Measurements from ENCODE around the gene MYCT1.
"Not testable (repeated sequence)": the region's sequence is repeated elsewhere in the genome, so short reads cannot be mapped to it uniquely, and the experiment has no call there.

MYCT1 gene

GRCh38 chr6:152697634-152698033, at the start of gene MYCT1:
Gene MYCT1 (plus strand): TSS chr6:152697897. CDS start chr6:152697903, 6 bp downstream.
- DNase-seq: no peak

GRCh38 chr6:152648105-152648504, 49.6 kb upstream of the MYCT1 start:
- DNase-seq: no peak

GRCh38 chr6:152651986-152652385, 45.7 kb upstream of the MYCT1 start:
- no peak for DNase-seq

GRCh38 chr6:152661776-152662175, 35.9 kb upstream of the MYCT1 start:
- no peak for DNase-seq

- DNase-seq: no peak
Observed at GRCh38 chr6:152669895-152670294, 27.8 kb upstream of the MYCT1 start.

- no peak for DNase-seq
Observed at GRCh38 chr6:152671171-152671570, 26.5 kb upstream of the MYCT1 start.

GRCh38 chr6:152673236-152673635, 24.5 kb upstream of the MYCT1 start:
- no peak for DNase-seq

GRCh38 chr6:152680151-152680550, 17.5 kb upstream of the MYCT1 start:
- DNase-seq: no peak

GRCh38 chr6:152680879-152681517, 16.7 kb upstream of the MYCT1 start:
- no peak for DNase-seq

- no peak for DNase-seq
Observed at GRCh38 chr6:152682141-152682540, 15.6 kb upstream of the MYCT1 start.

GRCh38 chr6:152682935-152683334, 14.8 kb upstream of the MYCT1 start:
- not testable (repeated sequence) for DNase-seq

GRCh38 chr6:152685819-152686218, 11.9 kb upstream of the MYCT1 start:
- no peak for DNase-seq

GRCh38 chr6:152695372-152696045, 2.2 kb upstream of the MYCT1 start:
- DNase-seq: no peak

GRCh38 chr6:152696522-152696921, 1.2 kb upstream of the MYCT1 start:
- no peak for DNase-seq

- DNase-seq: no peak
Observed at GRCh38 chr6:152698692-152699091, 995 bp downstream of the MYCT1 start.

GRCh38 chr6:152700427-152700826, 2.7 kb downstream of the MYCT1 start:
- DNase-seq: no peak

GRCh38 chr6:152701081-152701862, 3.6 kb downstream of the MYCT1 start:
- no peak for DNase-seq

GRCh38 chr6:152701863-152702401, 4.2 kb downstream of the MYCT1 start:
- no peak for DNase-seq

- not testable (repeated sequence) for DNase-seq
Observed at GRCh38 chr6:152703750-152704149, 6.1 kb downstream of the MYCT1 start.

GRCh38 chr6:152705327-152705726, 7.6 kb downstream of the MYCT1 start:
- DNase-seq: no peak

- DNase-seq: no peak
Observed at GRCh38 chr6:152716322-152716721, 18.6 kb downstream of the MYCT1 start.

GRCh38 chr6:152720974-152721373, 23.3 kb downstream of the MYCT1 start:
- no peak for DNase-seq

- no peak for DNase-seq
Observed at GRCh38 chr6:152721956-152722355, 24.3 kb downstream of the MYCT1 start.

- no peak for DNase-seq
Observed at GRCh38 chr6:152723398-152723797, 25.7 kb downstream of the MYCT1 start.

Measured in stimulated activated CD8-positive, alpha-beta memory T cell treated with anti-CD3 and anti-CD28 coated beads, Interleukin-4, amount 100 ng/mL, for 48 hours (primary cell).